DMS 273 (cell line): ENCODE data around the gene CDK10.
A peak's percentile ranks its signal among the peaks of the same experiment; 100 is the strongest.
"Not testable (repeated sequence)": the region's sequence is repeated elsewhere in the genome, so short reads cannot be mapped to it uniquely, and the experiment has no call there.

ENCODE experiments used
- DNase-seq: peaks from one replicate; lab custom pipeline; 2025; ENCODE audit not compliant: unreplicated experiment; lab: John Stamatoyannopoulos, UW

The CDK10 gene

DNA sequence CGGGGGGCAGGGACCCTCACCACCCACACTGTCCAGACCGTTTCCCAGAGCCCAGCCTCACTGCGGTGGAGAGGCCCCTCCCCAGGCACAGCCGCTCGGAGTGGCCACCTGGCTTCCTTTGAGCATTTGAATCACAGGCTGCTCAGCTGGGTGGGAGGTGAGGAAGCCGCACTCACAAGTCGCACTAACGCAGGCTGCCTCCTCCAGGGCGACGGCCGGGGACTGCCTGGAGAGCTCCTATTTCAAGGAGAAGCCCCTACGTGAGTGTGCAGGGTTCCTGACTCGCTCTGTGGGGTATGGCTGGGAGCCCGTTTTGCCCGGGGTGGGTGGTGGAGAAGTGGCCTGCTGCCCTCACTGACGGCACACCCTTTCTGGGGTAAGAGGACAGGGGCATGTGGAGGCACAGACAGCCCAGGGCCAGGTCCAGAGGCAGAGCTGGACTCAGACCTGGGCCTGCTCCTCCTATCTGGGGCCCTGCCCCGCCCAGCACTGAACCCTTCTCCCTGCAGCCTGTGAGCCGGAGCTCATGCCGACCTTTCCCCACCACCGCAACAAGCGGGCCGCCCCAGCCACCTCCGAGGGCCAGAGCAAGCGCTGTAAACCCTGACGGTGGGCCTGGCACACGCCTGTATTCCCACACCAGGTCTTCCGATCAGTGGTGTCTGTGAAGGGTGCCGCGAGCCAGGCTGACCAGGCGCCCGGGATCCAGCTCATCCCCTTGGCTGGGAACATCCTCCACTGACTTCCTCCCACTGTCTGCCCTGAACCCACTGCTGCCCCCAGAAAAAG lies 8.8 kb downstream of the CDK10 start:
- no peak for DNase-seq

DNA sequence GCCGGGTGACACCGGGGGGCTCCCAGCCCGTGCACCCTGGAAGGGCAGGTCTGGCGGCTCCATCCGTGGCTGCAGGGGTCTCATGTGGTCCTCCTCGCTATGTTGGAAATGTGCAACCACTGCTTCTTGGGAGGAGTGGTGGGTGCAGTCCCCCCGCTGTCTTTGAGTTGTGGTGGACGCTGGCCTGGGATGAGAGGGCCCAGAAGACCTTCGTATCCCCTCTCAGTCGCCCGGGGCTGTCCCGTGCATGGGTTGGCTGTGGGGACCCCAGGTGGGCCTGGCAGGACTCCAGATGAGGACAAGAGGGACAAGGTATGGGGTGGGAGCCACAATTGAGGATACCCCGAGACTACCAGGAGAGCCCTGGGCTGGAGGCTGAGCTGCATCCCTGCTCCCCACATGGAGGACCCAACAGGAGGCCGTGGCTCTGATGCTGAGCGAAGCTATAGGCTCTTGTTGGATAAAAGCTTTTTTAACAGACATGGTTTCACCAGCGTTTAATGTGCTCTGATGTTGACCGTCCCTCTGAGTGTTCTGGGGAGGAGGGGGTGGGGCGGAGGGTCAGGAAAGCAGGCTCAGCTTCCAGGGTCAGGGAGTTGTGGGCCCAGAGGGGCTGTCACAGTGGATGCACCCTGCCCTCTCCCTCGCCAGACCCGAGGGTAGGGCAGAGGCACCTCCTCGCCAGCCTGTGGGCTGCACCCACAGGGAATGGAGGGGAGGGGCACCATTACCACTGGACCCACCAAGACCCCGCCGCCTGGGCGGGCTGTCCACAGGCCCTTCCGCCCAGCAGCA lies 9.6 kb downstream of the CDK10 start:
- DNase-seq, result no peak

DNA sequence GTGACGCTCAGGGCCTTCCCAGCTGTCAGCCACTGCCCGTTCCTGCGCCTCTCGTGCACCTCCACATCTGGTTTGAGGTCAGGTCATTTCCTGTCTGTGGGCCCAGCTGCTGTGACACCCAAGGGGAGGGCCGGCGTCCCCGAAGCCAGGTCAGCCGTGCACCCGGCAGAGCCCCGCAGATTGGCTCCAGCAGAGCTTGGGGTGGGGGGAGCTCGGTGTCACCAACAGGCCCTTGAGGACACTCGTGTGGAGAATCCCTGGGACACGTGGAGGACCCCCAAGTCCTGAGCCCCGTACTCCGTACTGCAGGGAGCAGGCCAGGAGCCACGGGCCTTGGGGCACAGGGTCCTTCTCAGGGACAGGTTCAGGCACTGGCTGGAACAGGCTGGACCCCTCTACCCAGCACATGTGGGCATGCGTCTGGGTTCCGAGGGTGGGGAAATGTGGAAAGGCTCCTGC lies 10.2 kb downstream of the CDK10 start:
- no peak for DNase-seq

DNA sequence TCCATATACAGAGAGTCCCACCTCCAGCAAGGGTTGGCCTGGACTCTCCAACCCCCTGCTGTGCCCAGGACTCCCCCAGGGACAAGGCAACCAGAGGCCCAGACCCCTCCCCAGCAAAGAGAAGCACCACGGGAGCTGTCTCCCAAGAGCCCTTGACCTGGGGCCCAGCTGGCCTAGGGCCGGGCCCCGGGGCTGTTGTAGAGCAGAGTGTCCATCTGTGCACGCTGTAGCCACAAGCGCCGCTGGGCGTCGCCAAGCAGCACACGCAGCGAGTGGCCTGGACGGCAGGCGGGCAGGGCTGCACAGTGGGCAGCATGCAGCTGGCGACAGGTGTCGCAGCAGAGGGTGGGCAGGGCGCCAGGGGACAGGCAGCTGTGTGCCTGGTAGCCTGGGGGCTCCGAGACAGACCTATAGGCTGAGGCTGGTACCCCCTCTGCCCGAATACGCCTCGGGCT lies 10.7 kb downstream of the CDK10 start:
- peak; percentile 84 for DNase-seq

DNA sequence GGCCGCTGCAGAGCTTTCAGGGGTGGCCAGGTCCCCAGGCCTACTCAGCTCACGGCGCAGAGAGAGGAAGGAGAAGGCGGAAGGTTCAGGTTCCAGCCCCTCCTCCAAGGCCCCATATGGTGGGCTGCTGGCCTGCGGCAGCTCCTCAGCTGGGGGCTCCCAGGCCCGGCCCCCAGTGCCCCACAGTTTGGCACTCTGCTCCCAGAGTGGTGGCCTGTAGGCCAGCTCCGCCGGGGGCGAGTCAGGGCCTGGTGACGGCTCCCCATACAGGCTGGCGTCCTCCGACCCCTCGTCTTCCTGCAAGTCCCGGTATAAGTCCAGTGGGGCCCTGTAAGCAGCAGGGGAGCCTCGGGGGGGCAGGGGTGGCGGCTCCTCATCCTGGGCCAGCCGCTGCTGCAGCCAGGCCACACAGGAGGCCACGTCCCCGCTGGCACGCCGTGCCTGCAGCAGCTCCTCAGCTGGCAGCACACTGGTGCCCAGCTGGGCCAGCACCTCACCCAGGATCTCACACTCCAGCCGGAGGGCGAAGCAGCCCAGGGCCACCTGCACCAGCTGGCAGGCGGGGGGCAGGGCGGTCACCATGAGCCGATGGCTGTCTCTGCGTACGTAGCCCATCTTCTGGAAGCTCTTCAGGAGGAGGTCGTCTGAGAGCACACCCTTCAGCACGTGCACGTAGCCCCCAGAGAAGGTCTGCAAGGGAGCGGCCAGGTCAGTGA lies 11.3 kb downstream of the CDK10 start:
- DNase-seq, result peak; percentile 77

DNA sequence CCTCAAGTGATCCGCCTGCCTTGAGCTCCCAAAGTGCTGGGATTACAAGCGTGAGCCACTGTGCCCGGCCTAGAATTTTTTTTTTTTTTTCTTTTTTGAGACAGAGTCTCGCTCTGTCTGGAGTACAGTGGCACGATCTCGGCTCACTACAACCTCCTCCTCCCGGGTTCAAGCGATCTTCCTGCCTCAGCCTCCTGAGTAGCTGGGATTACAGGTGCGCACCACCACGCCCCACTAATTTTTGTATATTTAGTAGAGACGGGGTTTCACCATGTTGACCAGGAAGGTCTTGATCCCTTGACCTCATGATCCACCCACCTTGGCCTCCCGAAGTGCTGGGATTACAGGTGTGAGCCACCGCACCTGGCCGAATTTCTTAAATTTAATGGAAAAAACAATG lies 12.2 kb downstream of the CDK10 start:
- DNase-seq, result not testable (repeated sequence)

DNA sequence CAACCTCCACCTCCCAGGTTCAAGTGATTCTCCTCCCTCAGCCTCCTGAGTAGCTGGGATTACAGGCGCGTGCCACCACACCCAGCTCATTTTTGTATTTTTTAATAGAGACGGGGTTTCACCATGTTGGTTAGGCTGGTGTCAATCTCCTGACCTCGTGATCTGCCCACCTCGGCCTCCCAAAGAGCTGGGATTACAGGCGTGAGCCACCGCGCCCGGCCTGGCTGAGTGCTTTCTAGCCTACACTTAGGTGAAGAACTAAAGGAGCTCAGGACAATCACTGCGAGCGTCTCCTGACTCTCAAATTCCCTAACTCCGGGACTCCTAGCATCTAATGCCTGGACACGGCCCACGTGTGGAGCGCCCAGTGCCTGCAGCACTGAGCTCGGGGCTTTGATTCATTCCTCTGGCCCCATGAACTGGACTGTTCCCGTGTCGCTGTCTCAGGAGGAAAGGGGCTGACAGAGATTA lies 13.2 kb downstream of the CDK10 start:
- DNase-seq, result not testable (repeated sequence)

DNA sequence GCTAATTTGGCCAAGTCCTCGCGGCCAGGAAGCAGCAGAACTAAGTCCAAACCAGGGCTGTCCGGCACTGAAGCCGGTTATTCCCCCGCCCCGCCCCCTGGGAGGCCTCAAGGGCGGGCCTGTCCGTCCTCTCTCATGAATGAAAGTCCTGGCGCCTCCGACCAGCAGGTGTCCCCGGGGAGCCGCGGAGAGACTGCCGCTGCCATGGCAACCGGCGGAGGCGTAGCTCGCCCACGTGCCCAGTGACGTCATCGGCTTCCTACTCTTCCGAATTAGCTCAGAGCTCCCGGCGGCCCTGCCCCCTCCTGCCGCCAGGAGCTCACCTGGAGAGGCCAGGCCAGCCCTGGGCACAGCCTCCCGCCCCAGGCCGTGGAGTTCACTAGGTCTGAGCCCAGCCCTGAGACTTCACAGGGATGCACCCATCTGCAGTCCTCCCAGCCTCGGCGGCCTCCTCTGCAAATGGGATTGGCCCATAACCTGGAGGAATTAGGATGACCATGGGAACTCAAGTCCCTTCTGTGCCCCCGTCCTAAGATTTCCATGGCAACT lies 13.7 kb downstream of the CDK10 start:
- peak; percentile 99 for DNase-seq

DNA sequence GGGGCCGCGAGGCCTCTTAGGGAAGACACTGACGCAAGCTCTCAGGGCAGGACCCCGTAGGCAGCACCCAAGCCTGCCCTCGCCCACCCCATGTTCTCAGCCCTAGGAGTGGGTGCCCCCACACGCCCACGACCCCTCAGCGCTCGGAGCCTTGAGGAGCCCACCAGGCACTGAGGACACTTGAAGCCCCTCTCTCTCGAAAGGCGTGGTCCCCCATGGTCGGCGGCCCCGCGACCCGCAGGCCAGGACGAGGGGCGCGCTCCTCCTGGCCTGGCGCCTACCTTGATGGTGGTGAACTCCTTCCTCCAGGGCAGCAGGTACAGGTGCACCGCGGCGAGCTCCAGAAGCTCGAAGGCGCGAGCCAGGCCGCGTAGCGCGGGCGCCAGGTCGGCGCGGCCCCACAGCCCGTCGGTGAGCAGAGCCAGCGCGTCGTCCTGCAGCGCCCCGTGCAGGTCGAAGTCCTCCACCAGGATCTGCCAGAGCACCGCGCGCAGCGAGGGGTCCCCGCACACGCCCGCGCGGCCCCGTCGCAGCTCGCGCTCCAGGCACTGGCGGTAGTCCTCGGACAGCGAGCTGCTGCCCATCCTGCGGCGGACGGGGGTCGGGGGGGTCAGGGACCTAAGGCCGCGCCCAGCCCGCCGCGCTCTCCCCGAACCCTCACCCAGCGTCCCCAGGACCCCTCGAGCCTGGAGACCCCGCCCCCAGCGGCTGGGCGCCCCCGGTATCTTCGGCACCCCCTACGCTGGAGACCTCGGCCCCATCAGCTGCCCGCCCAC lies 14.3 kb downstream of the CDK10 start:
- DNase-seq, result peak; percentile 82

DNA sequence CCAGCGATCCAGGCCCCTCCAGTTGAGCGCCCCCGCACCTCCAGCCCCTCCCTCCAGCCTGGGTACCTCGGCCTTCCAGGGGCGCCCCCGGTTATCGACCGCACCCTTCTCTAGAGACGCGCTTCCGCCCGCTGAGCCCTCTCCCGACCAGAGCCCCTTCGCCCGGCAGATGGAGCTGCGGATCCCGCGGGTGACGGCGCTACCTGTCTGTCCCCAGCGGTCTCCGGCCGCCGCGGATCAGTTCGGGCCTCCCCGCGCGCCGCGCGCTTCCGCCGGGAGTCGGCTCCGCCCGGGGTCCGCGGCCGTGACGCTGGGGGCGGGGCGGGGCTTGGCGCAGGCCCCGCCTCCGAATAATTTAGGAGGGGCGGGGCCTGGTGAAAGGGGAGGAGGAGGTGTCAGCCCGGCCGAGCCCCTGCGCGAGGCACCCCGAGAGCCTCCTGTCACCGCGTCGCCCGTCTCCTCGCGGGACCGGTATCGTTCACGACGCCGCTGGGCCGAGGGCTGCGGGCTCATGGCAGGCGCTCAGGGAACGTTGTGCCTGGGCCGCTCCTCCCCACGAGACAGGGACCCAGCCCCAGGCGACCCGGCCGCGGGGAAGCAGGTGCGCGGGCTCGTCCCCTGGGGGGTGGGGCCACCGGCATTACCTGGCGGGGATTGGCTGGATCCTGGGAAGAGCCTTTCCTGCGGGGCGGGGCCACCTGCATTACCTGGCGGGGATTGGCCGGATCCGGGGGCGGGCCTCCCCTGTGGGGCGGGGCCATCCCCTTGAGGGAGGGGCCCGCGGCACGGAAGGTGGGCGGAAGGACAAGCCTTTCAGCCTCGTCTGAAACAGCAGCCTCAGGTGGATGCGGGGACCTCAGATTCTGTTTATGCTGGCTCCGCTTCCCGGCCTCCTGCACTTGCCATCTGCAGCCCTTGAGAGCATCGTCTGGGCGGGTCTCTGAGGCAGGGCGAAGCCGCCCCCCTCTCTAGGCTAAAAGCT lies 15.2 kb downstream of the CDK10 start, which contains the start of gene SPATA2L:
SPATA2L (minus strand) TSS at position 281 of the 982 bp plus-strand sequence. CDS start 473 bp downstream, outside the sequence.
- peak; percentile 97 for DNase-seq

DNA sequence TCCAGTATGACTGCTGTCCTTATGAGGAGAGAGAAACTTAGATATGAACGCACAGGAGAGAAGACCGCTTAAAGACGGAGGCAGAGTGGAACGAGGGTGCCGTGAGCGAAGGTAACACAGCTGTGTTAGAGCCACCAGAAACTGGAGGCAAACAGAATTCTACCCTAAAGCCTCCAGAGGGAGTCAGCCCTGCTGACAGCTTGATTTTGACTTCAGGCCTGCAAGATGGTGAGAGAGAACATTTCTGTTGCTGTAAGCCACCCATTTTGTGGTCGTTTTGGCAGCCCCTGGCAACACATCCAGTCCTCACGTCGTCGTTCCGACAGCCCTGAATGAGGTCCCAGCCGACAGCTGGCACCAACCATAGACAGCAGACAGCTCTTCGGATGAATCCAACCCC lies 17.8 kb downstream of the CDK10 start:
- peak; percentile 47 for DNase-seq

DNA sequence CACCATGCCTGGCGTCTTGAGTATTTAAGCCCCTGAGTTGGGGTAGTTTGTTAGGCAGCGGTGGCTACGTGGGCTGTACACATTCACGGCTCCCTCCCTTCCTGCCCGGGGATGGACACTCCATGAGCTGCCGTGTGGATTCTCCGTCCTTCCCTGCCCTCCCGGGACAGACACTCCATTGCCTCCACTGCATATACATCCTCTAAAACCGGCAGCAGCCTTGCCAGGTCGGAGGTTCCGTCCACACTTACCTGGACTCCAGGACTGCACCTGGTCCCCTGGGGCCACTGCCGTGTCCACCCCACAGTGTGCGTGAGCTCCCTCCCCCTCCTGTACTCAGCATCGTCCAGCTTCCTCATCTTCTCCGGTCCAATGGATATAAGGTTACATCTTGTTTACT lies 18.5 kb downstream of the CDK10 start:
- DNase-seq, result no peak

DNA sequence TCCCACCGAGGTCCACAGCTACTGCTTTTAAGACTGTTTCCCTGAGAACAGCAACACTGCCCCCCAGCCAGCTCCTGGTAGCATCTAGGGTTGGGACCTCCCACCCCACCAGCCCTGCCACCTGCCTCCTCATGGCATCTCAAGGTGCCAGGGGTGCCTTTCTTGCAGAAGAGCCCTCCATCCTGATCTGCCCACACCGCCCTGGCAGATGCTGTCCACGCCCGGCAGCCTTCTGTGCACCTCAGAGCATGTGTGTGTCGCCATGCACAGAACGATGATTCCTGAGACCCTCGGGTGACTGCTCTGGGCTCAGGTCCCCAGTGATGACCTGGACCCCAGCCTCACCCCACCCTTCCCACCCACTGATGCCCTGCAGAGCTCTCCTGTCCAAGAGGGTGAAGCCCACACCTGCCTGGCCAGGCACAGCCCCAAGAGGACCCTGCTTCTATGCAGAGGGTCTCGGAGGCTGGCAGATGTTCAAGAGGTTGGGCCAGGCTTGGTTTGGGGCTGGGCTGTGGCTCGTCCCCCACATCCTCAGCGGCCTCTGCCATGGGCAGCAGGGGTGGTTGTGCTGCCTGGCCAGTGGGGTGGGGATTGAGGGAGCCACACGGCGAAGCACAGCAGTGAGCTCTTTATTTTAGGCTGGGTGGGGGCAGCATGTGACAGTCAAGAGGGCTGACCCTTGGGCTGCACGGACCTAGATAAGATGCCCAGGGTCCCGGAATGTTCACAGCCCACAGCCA lies 20.2 kb downstream of the CDK10 start:
- DNase-seq, result no peak

DNA sequence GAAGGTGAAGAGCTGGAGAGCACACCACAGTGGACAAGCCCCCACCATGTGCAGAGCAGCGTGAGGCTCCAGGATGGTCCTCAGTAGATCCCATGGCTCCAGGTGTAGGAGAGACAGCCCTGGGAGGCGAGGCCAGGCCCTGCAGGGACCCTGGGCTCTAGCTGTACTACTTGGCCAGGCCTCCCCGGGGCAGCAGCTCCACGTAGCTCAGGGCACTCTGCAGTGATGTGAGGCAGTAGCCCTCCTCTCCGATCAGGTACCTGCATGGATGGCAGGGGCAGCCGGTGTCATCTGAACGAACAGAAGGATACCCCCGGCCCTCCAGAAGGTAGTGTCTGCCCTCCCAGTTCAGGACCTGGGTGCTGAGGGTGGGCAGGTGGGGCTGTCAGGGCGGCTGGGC lies 21.2 kb downstream of the CDK10 start:
- no peak for DNase-seq

DNA sequence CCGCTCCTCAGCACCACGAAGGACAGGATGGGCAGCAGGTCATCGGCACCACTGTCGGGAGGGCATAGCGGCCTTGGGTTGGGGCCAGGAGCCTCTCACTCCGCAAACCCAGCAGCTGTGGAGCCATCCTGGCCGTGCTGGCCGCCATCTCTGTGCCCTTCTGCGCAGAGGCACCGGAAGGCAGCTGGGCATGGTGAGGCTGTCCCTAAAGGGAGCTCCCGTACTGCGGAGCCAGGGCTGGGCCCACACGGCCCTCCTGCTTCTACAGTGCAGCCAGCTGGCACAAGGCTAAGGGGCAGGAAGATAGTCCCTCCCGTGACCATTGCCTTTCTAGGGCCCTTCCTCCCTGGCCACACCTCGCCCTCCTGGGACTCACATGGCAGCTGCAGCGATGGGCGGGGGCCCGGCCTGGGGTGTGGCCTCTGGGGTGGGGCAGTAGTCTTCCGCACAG lies 22.0 kb downstream of the CDK10 start:
- DNase-seq, result no peak

DNA sequence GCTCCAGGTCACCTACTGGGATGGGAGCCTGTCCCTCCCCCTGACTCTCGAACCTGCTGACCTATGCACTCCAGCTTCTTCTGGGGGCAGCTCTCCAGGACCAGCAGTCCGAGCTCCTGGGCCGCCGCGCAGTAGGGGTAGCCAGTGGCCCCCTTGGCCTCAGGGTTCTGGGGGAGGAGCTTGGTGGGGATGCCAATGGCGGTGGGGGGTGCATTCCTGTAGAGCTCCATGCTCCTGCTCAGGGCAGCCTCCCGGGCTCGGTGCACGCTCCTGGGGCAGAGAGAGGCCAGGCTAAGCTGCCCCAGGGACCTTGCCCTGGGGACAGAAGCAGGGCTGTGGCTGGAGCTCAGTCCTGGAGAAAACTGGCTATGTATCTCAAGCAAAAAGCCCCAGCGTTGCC lies 22.7 kb downstream of the CDK10 start:
- DNase-seq, result no peak

DNA sequence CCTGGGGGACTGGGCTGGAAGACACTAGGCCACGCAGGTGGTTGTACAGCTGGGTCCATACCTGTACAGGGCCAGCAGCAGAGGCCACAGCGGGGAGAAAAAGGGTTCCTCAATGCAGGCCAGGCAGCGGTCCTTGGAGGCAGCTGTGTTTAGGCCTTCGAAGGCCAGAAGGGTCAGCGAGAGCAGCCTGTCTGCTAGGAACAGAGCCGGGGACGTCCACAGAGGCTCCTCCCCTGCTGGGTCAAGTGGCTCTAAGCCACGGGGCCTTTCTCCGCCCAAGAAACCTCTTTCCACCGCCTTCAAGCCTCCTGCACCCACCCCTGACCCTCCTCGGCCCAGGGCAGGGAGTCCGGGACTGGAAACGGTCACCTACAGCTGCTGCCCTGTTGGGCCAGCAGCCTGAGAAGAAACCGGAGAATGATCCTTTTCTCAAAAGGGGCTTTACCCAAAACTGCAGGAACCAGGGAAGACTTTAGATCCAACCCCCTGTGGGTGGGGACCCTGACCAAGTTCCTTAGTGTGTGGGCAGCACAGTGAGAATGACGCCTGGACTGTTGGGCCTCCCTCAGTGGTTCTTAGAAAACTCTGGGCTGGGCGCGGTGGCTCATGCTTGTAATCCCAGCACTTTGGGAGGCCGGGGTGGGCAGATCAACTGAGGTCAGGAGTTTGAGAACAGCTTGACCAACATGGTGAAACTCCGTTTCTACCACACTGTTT lies 23.4 kb downstream of the CDK10 start:
- no peak for DNase-seq
